ENCODE results near the gene TOMM7.

The TOMM7 gene

GRCh38 chr7:22859641-22860290, 37.1 kb upstream of the TOMM7 start:
- H3K9me3 ChIP-seq (ENCODE audit: control insufficient read depth, insufficient read depth, low read length), result no peaks in the 10 kb centered on the region
- H3K4me3 ChIP-seq (ENCODE audit: low read length), result no peak overlapping the region
- no peaks in the 10 kb centered on the region; the same call in 1 of the 2 replicates for H4K20me1 ChIP-seq (ENCODE audit: control insufficient read depth, insufficient read depth, low read depth, low read length)
- H3K9me2 ChIP-seq (replicated peaks; ENCODE audit: control insufficient read depth, low read length), result no peaks in the 10 kb centered on the region
- H3K4me1 ChIP-seq (ENCODE audit: control insufficient read depth, low read length), result peaks cover 41% of the 10 kb centered on the region
- peaks cover 69% of the 10 kb centered on the region for H3K36me3 ChIP-seq (ENCODE audit: control insufficient read depth, low read length)
- TF ChIP-seq, protein P1, sequence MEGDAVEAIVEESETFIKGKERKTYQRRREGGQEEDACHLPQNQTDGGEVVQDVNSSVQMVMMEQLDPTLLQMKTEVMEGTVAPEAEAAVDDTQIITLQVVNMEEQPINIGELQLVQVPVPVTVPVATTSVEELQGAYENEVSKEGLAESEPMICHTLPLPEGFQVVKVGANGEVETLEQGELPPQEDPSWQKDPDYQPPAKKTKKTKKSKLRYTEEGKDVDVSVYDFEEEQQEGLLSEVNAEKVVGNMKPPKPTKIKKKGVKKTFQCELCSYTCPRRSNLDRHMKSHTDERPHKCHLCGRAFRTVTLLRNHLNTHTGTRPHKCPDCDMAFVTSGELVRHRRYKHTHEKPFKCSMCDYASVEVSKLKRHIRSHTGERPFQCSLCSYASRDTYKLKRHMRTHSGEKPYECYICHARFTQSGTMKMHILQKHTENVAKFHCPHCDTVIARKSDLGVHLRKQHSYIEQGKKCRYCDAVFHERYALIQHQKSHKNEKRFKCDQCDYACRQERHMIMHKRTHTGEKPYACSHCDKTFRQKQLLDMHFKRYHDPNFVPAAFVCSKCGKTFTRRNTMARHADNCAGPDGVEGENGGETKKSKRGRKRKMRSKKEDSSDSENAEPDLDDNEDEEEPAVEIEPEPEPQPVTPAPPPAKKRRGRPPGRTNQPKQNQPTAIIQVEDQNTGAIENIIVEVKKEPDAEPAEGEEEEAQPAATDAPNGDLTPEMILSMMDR (IDR thresholded peaks at IDR 0.05; ENCODE audit: low read depth, low read length, poor library complexity, severe bottlenecking), result no peak
- no peak for TF ChIP-seq EZH2phosphoT487 (IDR thresholded peaks at IDR 0.05; ENCODE audit: borderline replicate concordance, low read length)
- peaks cover 21% of the 10 kb centered on the region for H3K79me2 ChIP-seq (ENCODE audit: control insufficient read depth, low read length)
- H3K27me3 ChIP-seq (ENCODE audit: control insufficient read depth, low read length), result no peaks in the 10 kb centered on the region
- H3K4me2 ChIP-seq (ENCODE audit: low read length), result peak overlapping the region; percentile 25; the same call in 1 of the 2 replicates
- peaks cover 87% of the 10 kb centered on the region for H3F3A ChIP-seq (ENCODE audit: control insufficient read depth, insufficient read depth)
- H3K27ac ChIP-seq (ENCODE audit: low read depth, low read length), result peak overlapping the region; percentile 44

GRCh38 chr7:22858640-22859561, 36.3 kb upstream of the TOMM7 start:
- Histone ChIP-seq H3K4me3 (ENCODE audit: low read length) (peak overlapping the region; percentile 2; the same call in 1 of the 2 replicates), H3K4me1 (ENCODE audit: control insufficient read depth, low read length) (peaks cover 41% of the 10 kb centered on the region), H3K9me2 (replicated peaks; ENCODE audit: control insufficient read depth, low read length) (no peaks in the 10 kb centered on the region), H4K20me1 (ENCODE audit: control insufficient read depth, insufficient read depth, low read depth, low read length) (no peaks in the 10 kb centered on the region; the same call in 1 of the 2 replicates), H3K9me3 (ENCODE audit: control insufficient read depth, insufficient read depth, low read length) (no peaks in the 10 kb centered on the region), H3K27me3 (ENCODE audit: control insufficient read depth, low read length) (no peaks in the 10 kb centered on the region), H3K27ac (ENCODE audit: low read depth, low read length) (peak overlapping the region; percentile 44), H3K36me3 (ENCODE audit: control insufficient read depth, low read length) (peaks cover 76% of the 10 kb centered on the region), H3F3A (ENCODE audit: control insufficient read depth, insufficient read depth) (peaks cover 86% of the 10 kb centered on the region), H3K4me2 (ENCODE audit: low read length) (peak overlapping the region; percentile 25), H3K79me2 (ENCODE audit: control insufficient read depth, low read length) (peaks cover 28% of the 10 kb centered on the region)
- TF ChIP-seq EZH2phosphoT487 (IDR thresholded peaks at IDR 0.05; ENCODE audit: borderline replicate concordance, low read length), result no peak

GRCh38 chr7:22858274-22858639, 35.6 kb upstream of the TOMM7 start:
- H4K20me1 ChIP-seq (ENCODE audit: control insufficient read depth, insufficient read depth, low read depth, low read length), result no peaks in the 10 kb centered on the region; the same call in 1 of the 2 replicates
- peaks cover 28% of the 10 kb centered on the region for H3K79me2 ChIP-seq (ENCODE audit: control insufficient read depth, low read length)
- peaks cover 76% of the 10 kb centered on the region for H3K36me3 ChIP-seq (ENCODE audit: control insufficient read depth, low read length)
- H3K4me1 ChIP-seq (ENCODE audit: control insufficient read depth, low read length), result peaks cover 46% of the 10 kb centered on the region
- H3K4me2 ChIP-seq (ENCODE audit: low read length), result peak overlapping the region; percentile 25
- TF ChIP-seq, protein P1 (IDR thresholded peaks at IDR 0.05; ENCODE audit: low read depth, low read length, poor library complexity, severe bottlenecking), result no peak
- no peak for TF ChIP-seq EZH2phosphoT487 (IDR thresholded peaks at IDR 0.05; ENCODE audit: borderline replicate concordance, low read length)
- no peaks in the 10 kb centered on the region for H3K9me2 ChIP-seq (replicated peaks; ENCODE audit: control insufficient read depth, low read length)
- peak overlapping the region; percentile 44 for H3K27ac ChIP-seq (ENCODE audit: low read depth, low read length)
- peak overlapping the region; percentile 1; the same call in 1 of the 2 replicates for H3K4me3 ChIP-seq (ENCODE audit: low read length)
- H3K9me3 ChIP-seq (ENCODE audit: control insufficient read depth, insufficient read depth, low read length), result no peaks in the 10 kb centered on the region
- peaks cover 80% of the 10 kb centered on the region for H3F3A ChIP-seq (ENCODE audit: control insufficient read depth, insufficient read depth)
- no peaks in the 10 kb centered on the region for H3K27me3 ChIP-seq (ENCODE audit: control insufficient read depth, low read length)

Data from DOHH2 (cell line).